ENCODE results near the gene QSOX1. TPM values are rescaled to one million over a fixed set of nuclear protein-coding genes. Genes with fewer than 3 reads are reported as not detected.

The QSOX1 gene
- total and polyA plus RNA-seq, 9 of the 15 experiments (the other 6 are each of a cell fraction or from before 2014, with no cell fraction given), result 4.0 to 53.1 (median 15.0) TPM

- no peak for TF ChIP-seq ZBTB11 (CRISPR knock-in tag; IDR thresholded peaks at IDR 0.05)
- TF ChIP-seq CCAR2 (IDR thresholded peaks at IDR 0.05; ENCODE audit: low read depth, low read length), result no peak
These were observed 66.8 kb downstream of the QSOX1 start (continued) for GRCh38 chr1:180221462-180221861.

GRCh38 chr1:180224902-180225301 is 70.2 kb downstream of the QSOX1 start:
- peaks cover 64 to 69% of the 10 kb centered on the region in 2 experiments for H3K27me3 ChIP-seq (ENCODE audit: control insufficient read depth in 2 of 2, insufficient read depth in 2 of 2, low read length in 2 of 2)
- no peak overlapping the region for H3K4me2 ChIP-seq (ENCODE audit: insufficient read depth, low read length)
- intact Hi-C loops (cut with micrococcal nuclease), result no loop called here
- no peak for ATAC-seq
- in situ Hi-C loops (cut with MboI), result no loop called here
- CTCF ChIA-PET (ENCODE audit: low intra/inter-chr PET ratio), result no interaction called here
- no peak overlapping the region for H3K4me3 ChIP-seq
- no peak for DNase-seq (ENCODE audit: extremely low read depth in 1 of 4, low spot score in 3 of 4)
- H3K27ac ChIP-seq (ENCODE audit: extremely low read depth, low read depth, low read length), result no peak overlapping the region
- H3K9ac ChIP-seq (ENCODE audit: insufficient read depth in 1 of 2, low read depth in 2 of 2, low read length in 2 of 2), result no peak overlapping the region
- no peaks in the 10 kb centered on the region for H4K20me1 ChIP-seq (replicated peaks; ENCODE audit: control insufficient read depth, insufficient read depth, low read length)
- H3K4me1 ChIP-seq (replicated peaks in 1 of 2; ENCODE audit: control insufficient read depth in 2 of 2, insufficient read depth in 2 of 2, low read length in 2 of 2), result peaks cover 0 to 12% of the 10 kb centered on the region in 2 experiments; a peak in 3 of 5 replicates
- H3K79me2 ChIP-seq (ENCODE audit: control insufficient read depth, insufficient read depth, low read length), result no peaks in the 10 kb centered on the region
- no peak for TF ChIP-seq CBFA2T2 (conservative IDR thresholded peaks at IDR 0.05)
- TF ChIP-seq MLLT1 (IDR thresholded peaks at IDR 0.05), result no peak
- whole genome bisulfite sequencing (ENCODE audit: insufficient coverage, low coverage, missing lambda C conversion rate), result 0% methylated on average over 5 of the region's 5 CpGs
- no TSS peak for BruUV-seq (replicated peaks)
- H3K9me3 ChIP-seq (replicated peaks; ENCODE audit: control insufficient read depth, insufficient read depth, low read depth, low read length), result no peaks in the 10 kb centered on the region
- FAIRE-seq, result no peak
- no peaks in the 10 kb centered on the region for H3K9me1 ChIP-seq (ENCODE audit: control insufficient read depth, insufficient read depth, low read length)
- H3K36me3 ChIP-seq (ENCODE audit: control insufficient read depth, insufficient read depth, low read length), result no peaks in the 10 kb centered on the region
- no peak overlapping the region for H2AFZ ChIP-seq (ENCODE audit: low read depth, low read length)
- POLR2A ChIA-PET, result interaction anchor here (1.2 kb wide), 1 partner anchor 8 kb away, joined by 4 read pairs; no protein-coding TSS in a partner anchor

Data from K562 (cell line).